Measurements from ENCODE around the gene NDUFB5. TPM values are rescaled to one million over a fixed set of nuclear protein-coding genes. Genes with fewer than 3 reads are reported as not detected.

Gene NDUFB5
- total RNA-seq, 1 experiment from 2014 or later: 95.6 TPM

- Mint-ChIP-seq H3K27me3 (ENCODE audit: low read depth) (no peaks in the 10 kb centered on the region), H3K36me3 (peaks cover 13% of the 10 kb centered on the region), H3K9me3 (no peaks in the 10 kb centered on the region), H3K4me3 (peak overlapping the region; percentile 99), H3K4me1 (peaks cover 4% of the 10 kb centered on the region), H3K27ac (peak overlapping the region; percentile 22; the same call in 1 of the 2 replicates)
- DNase-seq (ENCODE audit: low spot score): no peak
- TF ChIP-seq, protein P1, sequence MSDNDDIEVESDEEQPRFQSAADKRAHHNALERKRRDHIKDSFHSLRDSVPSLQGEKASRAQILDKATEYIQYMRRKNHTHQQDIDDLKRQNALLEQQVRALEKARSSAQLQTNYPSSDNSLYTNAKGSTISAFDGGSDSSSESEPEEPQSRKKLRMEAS (CRISPR knock-in tag; IDR thresholded peaks at IDR 0.05): no peak
- no peak for TF ChIP-seq TEAD1 (CRISPR knock-in tag; IDR thresholded peaks at IDR 0.05)
- TF ChIP-seq AR (CRISPR knock-in tag; IDR thresholded peaks at IDR 0.05): no peak
- no peak for TF ChIP-seq USF1 (CRISPR knock-in tag; IDR thresholded peaks at IDR 0.05)
- POLR2A ChIA-PET: no interaction called here
- ATAC-seq: no peak
- CTCF ChIA-PET: interaction anchor here (0.6 kb wide), 1 partner anchor 459 kb away, joined by 3 read pairs; no protein-coding TSS in a partner anchor
These were observed 2.0 kb downstream of the NDUFB5 start for GRCh38 chr3:179606534-179607085.

GRCh38 chr3:179608931-179609720 lies 4.5 kb downstream of the NDUFB5 start:
- Mint-ChIP-seq H3K27ac (no peak overlapping the region), H3K27me3 (ENCODE audit: low read depth) (no peaks in the 10 kb centered on the region), H3K4me1 (peaks cover 4% of the 10 kb centered on the region), H3K9me3 (no peaks in the 10 kb centered on the region), H3K4me3 (no peak overlapping the region), H3K36me3 (peaks cover 11% of the 10 kb centered on the region)
- ChIA-PET POLR2A (no interaction called here), CTCF (no interaction called here)
- ATAC-seq (no peak), DNase-seq (ENCODE audit: low spot score) (no peak)
- TF ChIP-seq ARID4B (CRISPR knock-in tag; IDR thresholded peaks at IDR 0.05; ENCODE audit: borderline replicate concordance): no peak
- no peak for TF ChIP-seq ZNF219 (CRISPR knock-in tag; IDR thresholded peaks at IDR 0.05; ENCODE audit: borderline replicate concordance)
- no peak for TF ChIP-seq ELF4 (CRISPR knock-in tag; IDR thresholded peaks at IDR 0.05; ENCODE audit: low read depth)
- no peak for TF ChIP-seq JAZF1 (CRISPR knock-in tag; IDR thresholded peaks at IDR 0.05)
- TF ChIP-seq, protein P2, sequence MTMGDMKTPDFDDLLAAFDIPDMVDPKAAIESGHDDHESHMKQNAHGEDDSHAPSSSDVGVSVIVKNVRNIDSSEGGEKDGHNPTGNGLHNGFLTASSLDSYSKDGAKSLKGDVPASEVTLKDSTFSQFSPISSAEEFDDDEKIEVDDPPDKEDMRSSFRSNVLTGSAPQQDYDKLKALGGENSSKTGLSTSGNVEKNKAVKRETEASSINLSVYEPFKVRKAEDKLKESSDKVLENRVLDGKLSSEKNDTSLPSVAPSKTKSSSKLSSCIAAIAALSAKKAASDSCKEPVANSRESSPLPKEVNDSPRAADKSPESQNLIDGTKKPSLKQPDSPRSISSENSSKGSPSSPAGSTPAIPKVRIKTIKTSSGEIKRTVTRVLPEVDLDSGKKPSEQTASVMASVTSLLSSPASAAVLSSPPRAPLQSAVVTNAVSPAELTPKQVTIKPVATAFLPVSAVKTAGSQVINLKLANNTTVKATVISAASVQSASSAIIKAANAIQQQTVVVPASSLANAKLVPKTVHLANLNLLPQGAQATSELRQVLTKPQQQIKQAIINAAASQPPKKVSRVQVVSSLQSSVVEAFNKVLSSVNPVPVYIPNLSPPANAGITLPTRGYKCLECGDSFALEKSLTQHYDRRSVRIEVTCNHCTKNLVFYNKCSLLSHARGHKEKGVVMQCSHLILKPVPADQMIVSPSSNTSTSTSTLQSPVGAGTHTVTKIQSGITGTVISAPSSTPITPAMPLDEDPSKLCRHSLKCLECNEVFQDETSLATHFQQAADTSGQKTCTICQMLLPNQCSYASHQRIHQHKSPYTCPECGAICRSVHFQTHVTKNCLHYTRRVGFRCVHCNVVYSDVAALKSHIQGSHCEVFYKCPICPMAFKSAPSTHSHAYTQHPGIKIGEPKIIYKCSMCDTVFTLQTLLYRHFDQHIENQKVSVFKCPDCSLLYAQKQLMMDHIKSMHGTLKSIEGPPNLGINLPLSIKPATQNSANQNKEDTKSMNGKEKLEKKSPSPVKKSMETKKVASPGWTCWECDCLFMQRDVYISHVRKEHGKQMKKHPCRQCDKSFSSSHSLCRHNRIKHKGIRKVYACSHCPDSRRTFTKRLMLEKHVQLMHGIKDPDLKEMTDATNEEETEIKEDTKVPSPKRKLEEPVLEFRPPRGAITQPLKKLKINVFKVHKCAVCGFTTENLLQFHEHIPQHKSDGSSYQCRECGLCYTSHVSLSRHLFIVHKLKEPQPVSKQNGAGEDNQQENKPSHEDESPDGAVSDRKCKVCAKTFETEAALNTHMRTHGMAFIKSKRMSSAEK (CRISPR knock-in tag; IDR thresholded peaks at IDR 0.05; ENCODE audit: borderline replicate concordance): no peak
- no peak for TF ChIP-seq PREB (CRISPR knock-in tag; IDR thresholded peaks at IDR 0.05; ENCODE audit: borderline replicate concordance)
- TF ChIP-seq, protein P3, sequence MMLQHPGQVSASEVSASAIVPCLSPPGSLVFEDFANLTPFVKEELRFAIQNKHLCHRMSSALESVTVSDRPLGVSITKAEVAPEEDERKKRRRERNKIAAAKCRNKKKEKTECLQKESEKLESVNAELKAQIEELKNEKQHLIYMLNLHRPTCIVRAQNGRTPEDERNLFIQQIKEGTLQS (CRISPR knock-in tag; conservative IDR thresholded peaks at IDR 0.05): no peak

Data from WTC11 (cell line).